ENCODE data around the gene BTRC. TPM values are rescaled to one million over a fixed set of nuclear protein-coding genes. Genes with fewer than 3 reads are reported as not detected.
A peak's percentile ranks its signal among the peaks of the same experiment; 100 is the strongest.
"Not testable (repeated sequence)": the region's sequence is repeated elsewhere in the genome, so short reads cannot be mapped to it uniquely, and the experiment has no call there.

Gene BTRC
- total RNA-seq, 1 experiment from 2014 or later: 22.4 TPM

- H3K27me3 Mint-ChIP-seq (ENCODE audit: low read depth): no peaks in the 10 kb centered on the region
- H3K4me1 Mint-ChIP-seq: no peaks in the 10 kb centered on the region
- no peaks in the 10 kb centered on the region for H3K36me3 Mint-ChIP-seq
- H3K27ac Mint-ChIP-seq: no peak overlapping the region
- POLR2A ChIA-PET: no interaction called here
- no peak for ATAC-seq
- CTCF ChIA-PET: interaction anchor here (0.7 kb wide), 1 partner anchor 66 kb away, joined by 4 read pairs; no protein-coding TSS in a partner anchor
- no peak for DNase-seq (ENCODE audit: low spot score)
- no peak for TF ChIP-seq JAZF1 (CRISPR knock-in tag; IDR thresholded peaks at IDR 0.05)
- no peak for TF ChIP-seq TCF7 (CRISPR knock-in tag; IDR thresholded peaks at IDR 0.05; ENCODE audit: low read depth)
- H3K9me3 Mint-ChIP-seq: no peaks in the 10 kb centered on the region
- H3K4me3 Mint-ChIP-seq: no peak overlapping the region
Measured at GRCh38 chr10:101388676-101389276, 34.8 kb downstream of the BTRC start.

GRCh38 chr10:101389532-101389931 is 35.6 kb downstream of the BTRC start:
- not testable (repeated sequence) for DNase-seq (ENCODE audit: low spot score); H3K9me3 Mint-ChIP-seq; ATAC-seq; H3K4me3 Mint-ChIP-seq; H3K36me3 Mint-ChIP-seq; H3K4me1 Mint-ChIP-seq; H3K27me3 Mint-ChIP-seq (ENCODE audit: low read depth)
- CTCF ChIA-PET: interaction anchor here (0.7 kb wide), 1 partner anchor 65 kb away, joined by 4 read pairs; no protein-coding TSS in a partner anchor
- POLR2A ChIA-PET: interaction anchor here (0.7 kb wide), 1 partner anchor 661 kb away, joined by 4 read pairs; no protein-coding TSS in a partner anchor
- peak overlapping the region; percentile 0; the same call in 1 of the 2 replicates for H3K27ac Mint-ChIP-seq
- peak; percentile 66; the same call in 1 of the 2 replicates for TF ChIP-seq ZNF121 (CRISPR knock-in tag; IDR thresholded peaks at IDR 0.05)

- POLR2A ChIA-PET: interaction anchor here (0.7 kb wide), 1 partner anchor 660 kb away, joined by 4 read pairs; no protein-coding TSS in a partner anchor
- no peak for ATAC-seq
- Mint-ChIP-seq H3K27me3 (ENCODE audit: low read depth) (no peaks in the 10 kb centered on the region), H3K36me3 (no peaks in the 10 kb centered on the region), H3K9me3 (no peaks in the 10 kb centered on the region), H3K4me1 (no peaks in the 10 kb centered on the region; the same call in 1 of the 2 replicates), H3K4me3 (no peak overlapping the region), H3K27ac (no peak overlapping the region)
- CTCF ChIA-PET: no interaction called here
- TF ChIP-seq RELA (CRISPR knock-in tag; IDR thresholded peaks at IDR 0.05; ENCODE audit: borderline replicate concordance): no peak
- no peak for TF ChIP-seq CTCF (IDR thresholded peaks at IDR 0.05)
- no peak for TF ChIP-seq GRHL2 (CRISPR knock-in tag; IDR thresholded peaks at IDR 0.05; ENCODE audit: insufficient replicate concordance, severe bottlenecking)
- TF ChIP-seq NFE2L1 (CRISPR knock-in tag; IDR thresholded peaks at IDR 0.05): no peak
- no peak for TF ChIP-seq MYBL2 (CRISPR knock-in tag; IDR thresholded peaks at IDR 0.05)
- TF ChIP-seq NFYB (CRISPR knock-in tag; conservative IDR thresholded peaks at IDR 0.05; ENCODE audit: low read depth): no peak
- TF ChIP-seq ATF2 (CRISPR knock-in tag; IDR thresholded peaks at IDR 0.05; ENCODE audit: borderline replicate concordance, low read depth): no peak
- no peak for TF ChIP-seq ZBTB43 (CRISPR knock-in tag; IDR thresholded peaks at IDR 0.05)
- no peak for TF ChIP-seq IRF2 (CRISPR knock-in tag; IDR thresholded peaks at IDR 0.05; ENCODE audit: borderline replicate concordance, low read depth)
- no peak for TF ChIP-seq GABPB1 (CRISPR knock-in tag; IDR thresholded peaks at IDR 0.05)
- no peak for TF ChIP-seq MAX (CRISPR knock-in tag; IDR thresholded peaks at IDR 0.05)
- TF ChIP-seq CREM (CRISPR knock-in tag; IDR thresholded peaks at IDR 0.05): no peak
- no peak for DNase-seq (ENCODE audit: low spot score)
Measured at GRCh38 chr10:101389986-101390531, 36.1 kb downstream of the BTRC start.
